Measurements from ENCODE around the gene TBC1D3B.
"Not testable (repeated sequence)": the region's sequence is repeated elsewhere in the genome, so short reads cannot be mapped to it uniquely, and the experiment has no call there.

TBC1D3B gene

GRCh38 chr17:36127199-36127893 lies 49.1 kb downstream of the TBC1D3B start:
- no peak overlapping the region for H3K27ac ChIP-seq
- TF ChIP-seq ZFX (IDR thresholded peaks at IDR 0.05) = no peak
- TF ChIP-seq CTCF (conservative IDR thresholded peaks at IDR 0.05) = no peak

- H3K27ac ChIP-seq = no peak overlapping the region
- TF ChIP-seq CTCF (conservative IDR thresholded peaks at IDR 0.05) (no peak), ZFX (IDR thresholded peaks at IDR 0.05) (no peak)
Observed at GRCh38 chr17:36124879-36125824, 51.3 kb downstream of the TBC1D3B start.

DNA sequence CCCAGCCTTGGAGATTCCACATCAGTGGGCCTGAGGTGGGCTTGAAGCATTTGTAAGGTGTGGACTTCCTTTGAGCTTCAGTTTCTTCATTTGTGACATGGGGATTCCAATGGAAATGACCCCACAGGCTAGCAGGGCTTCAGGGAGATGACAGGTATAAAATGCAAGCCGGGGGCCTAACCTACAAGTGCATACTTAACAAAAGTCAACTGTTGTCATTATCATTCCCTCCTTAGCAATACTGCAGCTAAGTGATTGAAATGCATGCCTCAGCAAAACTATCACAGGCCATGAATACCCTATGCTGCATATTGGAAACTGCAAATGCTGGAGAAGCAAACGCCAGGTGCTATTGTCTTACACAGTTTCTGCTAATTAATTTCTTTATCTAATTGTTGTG lies 53.0 kb downstream of the TBC1D3B start:
- no peak overlapping the region for H3K27ac ChIP-seq
- TF ChIP-seq ZFX (IDR thresholded peaks at IDR 0.05) = no peak
- no peak for TF ChIP-seq CTCF (conservative IDR thresholded peaks at IDR 0.05)

DNA sequence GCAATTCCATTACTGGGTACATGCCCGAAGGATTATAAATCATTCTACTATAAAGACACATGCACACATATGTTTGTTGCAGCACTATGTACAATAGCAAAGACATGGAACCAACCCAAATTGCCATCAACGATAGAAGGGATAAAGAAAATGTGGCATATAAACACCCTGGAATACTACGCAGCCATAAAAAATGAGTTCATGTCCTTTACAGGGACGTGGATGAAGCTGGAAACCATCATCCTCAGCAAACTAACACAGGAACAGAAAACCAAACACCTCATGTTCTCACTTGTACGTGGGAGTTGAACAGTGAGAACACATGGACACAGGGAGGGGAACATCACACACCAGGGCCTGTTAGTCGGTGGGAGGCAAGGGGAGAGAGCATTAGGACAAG lies 55.3 kb downstream of the TBC1D3B start:
- H3K27ac ChIP-seq = not testable (repeated sequence)

DNA sequence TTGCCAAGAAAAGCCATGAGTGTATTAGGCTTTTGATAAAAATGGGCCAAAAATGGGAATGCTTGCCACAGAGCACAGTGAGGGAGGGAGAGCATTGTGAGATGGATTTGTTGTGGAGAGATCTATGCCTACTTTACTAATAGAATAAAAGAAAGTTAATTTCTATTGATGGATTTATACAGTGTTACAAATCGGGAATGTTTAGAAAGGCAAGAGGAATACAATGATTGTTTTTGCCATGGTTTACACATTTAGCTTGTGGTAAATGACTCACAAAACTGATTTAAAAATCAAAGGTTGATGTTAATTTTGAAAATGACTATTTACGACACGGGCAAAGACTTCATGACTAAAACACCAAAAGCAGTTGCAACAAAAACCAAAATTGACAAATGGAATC lies 56.2 kb downstream of the TBC1D3B start:
- TF ChIP-seq ZFX (IDR thresholded peaks at IDR 0.05) (no peak), CTCF (conservative IDR thresholded peaks at IDR 0.05) (no peak)
- H3K27ac ChIP-seq = no peak overlapping the region

DNA sequence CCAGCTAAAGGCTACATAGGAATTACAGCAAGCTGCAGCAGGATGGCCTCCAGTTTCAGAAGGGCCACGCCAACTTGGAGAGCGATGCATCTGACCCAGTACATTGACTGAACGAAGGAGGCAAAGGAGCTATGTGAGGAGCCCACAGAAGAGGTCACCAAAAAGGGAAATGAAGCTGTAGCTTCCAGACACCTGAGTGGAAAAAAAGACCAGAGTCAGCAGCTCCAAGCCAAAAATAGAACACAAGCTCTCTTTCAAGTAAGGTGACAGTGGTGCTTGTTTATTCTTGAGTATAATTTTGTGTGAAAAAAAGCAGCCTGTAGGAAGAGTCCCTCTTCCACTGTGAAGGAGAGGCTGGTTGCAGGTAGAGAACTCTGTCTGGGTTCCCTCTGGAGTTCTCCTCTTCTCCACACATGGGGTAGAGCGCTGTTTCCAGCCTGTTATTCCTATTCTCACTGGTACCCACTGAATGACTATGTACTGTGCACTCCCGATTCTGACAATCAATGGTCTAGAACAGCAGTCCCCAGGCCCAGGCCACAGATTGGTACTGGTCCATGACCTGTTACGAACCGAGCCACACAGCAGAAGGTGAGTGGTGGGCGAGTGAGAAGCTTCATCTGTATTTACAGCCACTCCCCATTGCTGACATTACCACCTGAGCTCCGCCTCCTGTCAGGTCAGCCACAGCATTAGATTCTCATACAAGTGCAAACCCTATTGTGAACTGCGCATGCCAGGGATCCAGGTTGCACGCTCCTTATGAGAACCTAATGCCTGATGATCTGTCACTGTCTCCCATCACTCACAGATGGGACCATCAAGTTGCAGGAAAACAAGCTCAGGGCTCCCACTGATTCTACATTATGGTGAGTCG lies 57.7 kb downstream of the TBC1D3B start:
- no peak; the same call in 1 of the 2 replicates for TF ChIP-seq CTCF (conservative IDR thresholded peaks at IDR 0.05)
- no peak for TF ChIP-seq ZFX (IDR thresholded peaks at IDR 0.05)
- H3K27ac ChIP-seq = no peak overlapping the region

DNA sequence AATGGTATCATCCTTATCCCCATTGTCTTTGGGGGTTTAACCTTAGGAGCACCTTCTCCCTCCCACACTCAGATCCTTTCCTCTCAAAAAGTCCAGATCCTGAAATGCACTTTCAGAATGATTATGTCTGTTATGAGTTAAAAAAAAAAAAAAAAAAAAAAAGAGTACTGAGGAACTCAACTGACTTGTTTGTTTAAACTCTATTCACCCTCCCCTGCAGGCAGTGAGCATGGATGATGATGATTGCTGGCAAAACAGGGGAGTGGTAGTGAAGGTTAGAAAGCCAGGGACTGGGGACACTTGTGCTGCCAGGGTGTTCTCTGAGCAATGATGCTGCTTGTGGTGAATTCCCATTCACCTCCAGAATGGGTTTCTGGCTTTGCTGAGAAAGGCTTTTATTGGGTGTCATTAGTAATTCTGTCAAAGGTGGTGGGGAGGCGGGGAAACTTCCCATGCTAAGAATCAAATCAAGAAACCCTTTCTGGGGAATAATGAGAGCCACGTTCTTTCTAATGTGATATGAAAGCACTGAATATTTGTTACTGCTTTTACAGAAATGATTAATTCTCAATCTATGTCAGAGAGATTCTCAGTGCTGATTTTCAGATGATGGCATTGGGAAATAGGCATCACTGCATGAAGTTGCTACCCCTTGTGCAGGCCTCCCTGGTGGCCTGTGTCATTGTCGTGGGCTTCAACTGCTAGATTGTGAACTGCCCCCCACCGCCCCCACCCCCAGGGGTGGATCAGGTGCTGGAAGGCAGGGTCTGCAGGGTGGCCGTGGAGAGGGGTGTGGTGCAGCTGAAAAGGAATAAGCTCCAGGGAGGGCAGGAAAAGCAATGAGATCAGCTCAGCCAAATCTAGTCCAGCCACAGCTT lies 58.7 kb downstream of the TBC1D3B start:
- TF ChIP-seq CTCF (conservative IDR thresholded peaks at IDR 0.05) (no peak), ZFX (IDR thresholded peaks at IDR 0.05) (no peak)
- H3K27ac ChIP-seq = no peak overlapping the region

All from C4-2B (cell line).